Ureter (tissue), 1 donor: ENCODE measurements around the gene KIF26A. TPM values are rescaled to one million over a fixed set of nuclear protein-coding genes. Genes with fewer than 3 reads are reported as not detected.
A peak's percentile ranks its signal among the peaks of the same experiment; 100 is the strongest.

Experiments used
- DNase-seq: peaks from one replicate; pipeline ENCODE4 v3.0.0-alpha.2; 2020; ENCODE audit warnings: low spot score
- total RNA-seq: library from RNA; stranded (reverse); gene quantifications from one replicate; pipeline ENCODE4 v1.2.4, GENCODE V29; 2023
- donor health status: DM: yes; HTN: yes; CAD: no.

The KIF26A gene
- total RNA-seq, 1 donor from 2014 or later = 6.1 TPM

GRCh38 chr14:104101086-104101621, 37.2 kb upstream of the KIF26A start:
- peak; percentile 70 for DNase-seq

DNA sequence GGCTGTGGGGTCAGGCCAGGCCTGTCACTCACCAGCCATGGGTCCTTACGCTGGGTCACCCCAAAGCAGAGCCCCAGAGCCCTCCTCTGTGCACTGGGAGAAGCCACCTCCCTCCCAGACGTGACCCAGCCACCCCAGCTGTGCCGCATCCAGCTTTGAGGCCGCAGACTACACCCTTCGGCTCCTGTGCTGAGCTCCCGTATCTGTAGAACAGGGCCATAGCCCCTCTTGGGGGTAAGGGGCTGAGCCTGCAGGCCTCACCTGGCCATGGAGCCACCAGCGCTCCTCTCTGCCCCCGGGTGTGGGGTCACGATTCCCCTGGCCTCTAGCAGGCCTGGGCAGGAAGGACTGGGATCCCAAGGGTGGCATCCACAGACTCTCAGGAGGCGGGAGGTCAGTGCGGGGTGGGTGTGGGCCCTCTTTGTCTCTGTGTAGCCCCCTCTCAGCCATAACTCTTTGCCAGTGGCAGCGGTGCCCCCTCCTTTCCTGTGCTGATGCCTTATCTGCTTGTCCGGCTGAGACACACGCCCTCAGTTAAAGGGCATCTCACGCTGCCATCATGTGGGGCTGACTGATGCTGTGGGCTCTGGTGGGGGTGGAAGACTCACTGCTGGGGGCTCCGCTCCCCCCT, 36.6 kb upstream of the KIF26A start:
- DNase-seq = no peak

DNA sequence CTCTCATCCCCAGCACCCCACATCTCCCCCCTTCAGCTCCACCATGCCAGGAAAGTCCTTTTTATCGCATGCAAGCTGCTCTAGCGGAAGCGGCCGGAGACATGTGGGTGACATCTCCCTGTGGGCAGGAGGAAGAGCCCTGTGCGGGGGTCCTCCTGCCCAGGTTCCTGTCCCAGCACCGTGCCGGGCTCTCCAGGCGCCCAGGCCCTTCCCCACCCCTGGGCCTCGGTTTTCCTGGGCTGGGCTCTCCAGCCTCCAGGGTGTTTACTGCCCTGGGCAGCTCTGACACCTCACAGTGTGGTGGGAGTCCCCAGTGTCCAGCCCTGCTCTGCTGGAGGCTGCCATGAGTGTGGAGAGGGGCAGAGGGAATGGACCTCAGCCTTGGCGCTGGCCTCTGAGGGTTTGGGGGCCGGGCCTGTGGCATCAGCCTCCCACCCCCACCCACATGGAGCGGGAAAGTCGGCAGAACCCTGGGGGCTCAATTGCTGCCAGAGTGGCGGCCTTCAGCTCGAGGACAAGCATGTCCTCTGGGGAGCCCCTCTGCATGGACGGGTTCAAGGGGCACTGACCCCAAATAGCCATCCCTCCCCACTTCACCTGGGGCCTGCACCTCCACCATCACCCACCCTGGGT, 36.0 kb upstream of the KIF26A start:
- DNase-seq = no peak

DNA sequence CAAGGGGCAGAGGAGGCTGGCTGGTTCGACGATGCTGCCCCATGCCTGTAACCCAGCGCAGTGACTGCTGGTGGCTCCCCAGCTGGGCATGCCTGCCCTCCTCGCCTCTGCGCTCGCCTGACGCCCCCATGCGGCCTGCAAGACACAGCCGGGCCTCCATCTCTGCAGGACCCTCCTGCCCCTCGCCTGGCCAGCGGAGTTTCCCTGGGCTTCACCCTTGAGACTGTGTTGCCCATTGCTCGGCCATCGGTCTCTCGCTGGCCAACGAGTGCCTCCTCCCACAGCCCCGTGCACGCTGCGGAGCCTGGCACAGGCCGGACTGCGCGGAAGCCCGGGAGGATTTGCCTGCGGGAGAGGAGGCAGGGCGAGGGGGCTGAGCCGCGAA, 35.3 kb upstream of the KIF26A start:
- DNase-seq = no peak

DNA sequence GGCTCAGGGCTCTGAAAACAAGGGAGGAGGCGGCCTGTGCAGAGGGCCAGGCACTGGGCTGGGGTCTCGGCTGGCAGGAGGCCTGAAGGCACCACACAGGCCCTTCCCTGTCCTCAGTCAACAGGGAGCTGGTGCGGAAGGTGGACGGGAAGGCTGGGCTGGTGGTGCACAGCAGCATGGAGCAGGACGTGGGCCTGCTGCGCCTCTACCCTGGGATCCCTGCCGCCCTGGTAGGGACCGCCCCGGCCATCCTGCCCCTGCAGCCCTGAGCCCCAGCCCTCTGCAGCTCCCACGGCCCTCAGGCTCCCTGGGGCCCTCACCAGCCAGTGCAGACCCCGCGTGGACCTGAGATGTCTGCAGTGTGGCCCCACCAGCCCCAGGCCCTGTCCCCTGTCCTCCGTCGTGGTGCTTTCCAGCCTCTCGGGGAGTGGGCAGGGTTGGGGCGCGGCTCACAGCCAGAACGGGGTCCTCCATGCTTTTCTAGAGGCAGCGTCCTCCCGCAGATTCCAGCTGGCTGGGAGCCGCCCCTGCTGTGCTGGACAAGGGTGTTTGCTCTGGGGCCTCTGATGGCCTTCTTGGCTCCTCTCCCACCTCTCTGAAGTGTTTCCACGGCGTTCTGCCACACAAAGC, 34.8 kb upstream of the KIF26A start:
- DNase-seq = no peak

- no peak for DNase-seq
Observed at GRCh38 chr14:104104076-104104901, 34.1 kb upstream of the KIF26A start.

DNA sequence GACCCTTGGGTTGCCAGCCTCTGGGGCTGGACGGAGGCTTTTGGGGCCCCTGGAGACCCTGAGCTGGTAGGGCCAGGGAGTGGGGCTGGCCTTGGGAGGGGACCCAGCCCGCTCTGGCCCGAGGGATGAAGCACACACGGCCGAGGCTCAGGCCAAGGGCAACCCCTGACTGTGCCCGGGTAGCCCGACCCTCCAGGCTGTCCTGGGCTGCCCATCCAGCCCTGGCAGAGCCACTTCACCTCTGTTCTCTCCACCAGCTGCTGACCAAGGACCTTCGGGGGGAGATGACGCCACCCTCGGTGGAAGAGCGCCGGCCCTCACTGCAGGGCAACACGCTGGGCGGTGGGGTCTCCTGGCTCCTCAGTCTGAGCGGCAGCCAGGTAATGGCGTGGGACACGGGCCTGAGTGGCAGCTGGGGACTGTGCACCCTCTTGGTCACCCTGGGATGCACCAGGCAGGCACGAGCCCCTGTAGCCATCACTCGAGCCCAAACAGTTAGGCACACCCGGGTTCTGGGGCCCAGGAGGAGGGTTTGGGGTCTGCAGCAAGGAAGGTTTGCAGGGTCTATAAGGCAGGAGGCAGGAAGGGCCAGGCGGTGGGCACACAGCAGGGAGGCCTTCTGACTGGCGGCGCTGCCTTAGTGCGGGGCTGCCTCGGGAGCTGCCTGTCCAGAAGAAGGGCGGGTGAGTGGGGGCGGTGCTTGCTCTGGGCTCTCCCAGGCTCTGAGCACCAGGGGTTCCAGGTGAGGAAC, 33.1 kb upstream of the KIF26A start:
- DNase-seq = no peak

DNA sequence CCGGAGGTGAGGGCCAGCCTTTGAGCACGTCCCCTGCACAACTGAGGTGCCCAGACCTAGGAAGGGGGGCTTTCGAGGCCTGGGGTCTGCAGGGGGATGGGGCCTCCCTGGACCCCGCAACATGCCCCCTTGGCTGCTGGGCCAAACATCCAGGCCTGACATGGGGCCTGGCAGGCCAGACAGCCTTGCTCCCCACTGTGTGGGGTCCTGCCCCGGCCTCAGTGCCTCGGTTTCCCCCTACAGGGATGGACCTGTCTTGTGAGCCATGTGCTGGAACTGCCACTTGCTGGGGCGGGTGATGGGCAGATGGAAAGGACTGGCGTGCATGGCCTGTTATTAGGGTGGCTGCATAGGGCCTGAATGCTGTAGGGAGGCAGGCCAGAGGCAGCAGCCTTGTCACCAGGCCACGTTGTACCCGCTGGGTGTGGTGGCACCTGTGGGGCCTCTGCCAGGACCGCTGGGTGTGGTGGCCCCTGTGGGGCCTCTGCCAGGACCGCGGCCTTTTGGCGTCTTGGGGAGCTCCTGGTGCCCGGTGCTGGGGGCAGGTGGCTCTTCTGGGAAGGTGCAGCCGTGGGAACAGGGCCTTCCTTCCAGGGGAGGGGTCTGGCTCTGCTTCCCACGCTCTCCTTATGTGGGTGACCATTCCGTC, 32.4 kb upstream of the KIF26A start:
- DNase-seq = no peak

DNA sequence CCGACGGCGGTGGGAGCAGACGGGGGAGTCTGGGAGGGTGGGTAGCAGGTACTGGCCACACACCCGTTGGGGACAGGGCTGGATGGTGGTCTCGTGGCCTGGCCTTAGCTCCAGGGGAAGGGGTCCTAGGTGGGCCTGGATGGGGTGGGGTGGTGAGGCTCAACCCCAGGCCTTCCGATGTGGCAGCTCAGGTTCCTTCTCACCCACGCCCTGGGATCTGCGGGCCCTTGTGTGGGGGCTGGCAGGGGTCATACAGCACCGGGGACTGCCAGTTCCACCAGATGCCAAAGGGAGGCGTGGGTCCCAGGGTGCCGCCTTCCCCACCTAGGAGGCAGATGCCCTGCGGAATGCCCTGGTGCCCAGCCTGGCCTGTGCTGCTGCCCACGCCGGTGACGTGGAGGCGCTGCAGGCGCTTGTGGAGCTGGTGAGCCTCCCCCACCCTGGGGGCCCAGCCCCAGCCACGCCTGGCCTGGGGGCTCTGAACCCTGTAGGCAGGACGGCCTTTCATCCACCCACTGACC, 31.9 kb upstream of the KIF26A start:
- no peak for DNase-seq

DNA sequence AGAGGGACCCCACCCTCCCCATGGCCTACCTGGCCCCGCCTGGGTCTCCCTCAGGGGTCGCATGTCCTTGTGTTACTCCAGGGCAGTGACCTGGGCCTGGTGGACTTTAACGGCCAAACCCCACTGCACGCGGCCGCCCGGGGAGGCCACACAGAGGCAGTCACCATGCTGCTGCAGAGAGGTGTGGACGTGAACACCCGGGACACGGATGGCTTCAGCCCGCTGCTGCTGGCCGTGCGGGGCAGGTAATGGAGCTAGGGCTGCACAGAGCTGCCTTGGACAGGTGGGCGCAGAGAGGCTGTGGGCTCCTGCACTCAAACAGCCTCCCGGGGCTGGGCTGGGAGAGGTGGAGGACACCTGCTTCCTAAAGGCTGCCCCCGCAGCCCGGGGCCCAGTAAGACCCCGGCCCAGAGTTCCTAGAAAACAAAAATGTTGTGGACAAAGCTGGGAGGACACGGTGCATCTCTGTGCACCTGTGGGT, 31.2 kb upstream of the KIF26A start:
- no peak for DNase-seq

- DNase-seq = no peak
Observed at GRCh38 chr14:104107611-104108569, 30.5 kb upstream of the KIF26A start.

GRCh38 chr14:104108570-104109541, 29.5 kb upstream of the KIF26A start:
- DNase-seq = no peak

DNA sequence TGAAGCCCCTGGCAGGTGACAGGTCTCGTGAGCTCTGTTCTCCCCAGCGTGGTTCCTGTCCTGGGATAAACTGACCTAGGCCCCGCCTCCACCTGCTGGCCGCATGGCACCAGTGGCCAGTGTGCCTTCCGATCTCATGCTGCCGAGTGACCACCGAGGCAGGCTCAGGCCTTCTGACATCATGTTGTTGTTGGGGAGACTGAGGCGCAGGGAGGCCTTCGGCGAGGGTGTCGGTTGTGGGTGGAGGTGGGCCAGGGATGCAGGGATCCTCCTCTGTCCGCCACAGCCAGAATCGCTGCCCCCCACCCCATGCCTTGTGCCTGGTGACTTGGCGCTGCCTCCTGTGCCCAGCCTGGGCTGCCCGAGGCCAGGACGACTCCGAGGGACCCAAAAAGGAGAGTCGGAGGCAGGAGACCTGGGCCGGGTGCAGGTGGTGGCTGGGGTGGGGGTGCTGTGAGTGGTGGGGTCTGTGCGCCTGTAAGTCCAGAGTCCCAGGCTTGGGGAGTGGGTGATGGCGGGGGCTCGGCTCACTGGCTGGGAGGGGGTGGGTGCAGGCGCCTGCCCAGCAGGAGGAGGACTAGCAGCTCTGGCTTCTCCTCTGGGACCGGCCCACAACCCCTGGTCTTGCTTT, 28.5 kb upstream of the KIF26A start:
- no peak for DNase-seq

DNA sequence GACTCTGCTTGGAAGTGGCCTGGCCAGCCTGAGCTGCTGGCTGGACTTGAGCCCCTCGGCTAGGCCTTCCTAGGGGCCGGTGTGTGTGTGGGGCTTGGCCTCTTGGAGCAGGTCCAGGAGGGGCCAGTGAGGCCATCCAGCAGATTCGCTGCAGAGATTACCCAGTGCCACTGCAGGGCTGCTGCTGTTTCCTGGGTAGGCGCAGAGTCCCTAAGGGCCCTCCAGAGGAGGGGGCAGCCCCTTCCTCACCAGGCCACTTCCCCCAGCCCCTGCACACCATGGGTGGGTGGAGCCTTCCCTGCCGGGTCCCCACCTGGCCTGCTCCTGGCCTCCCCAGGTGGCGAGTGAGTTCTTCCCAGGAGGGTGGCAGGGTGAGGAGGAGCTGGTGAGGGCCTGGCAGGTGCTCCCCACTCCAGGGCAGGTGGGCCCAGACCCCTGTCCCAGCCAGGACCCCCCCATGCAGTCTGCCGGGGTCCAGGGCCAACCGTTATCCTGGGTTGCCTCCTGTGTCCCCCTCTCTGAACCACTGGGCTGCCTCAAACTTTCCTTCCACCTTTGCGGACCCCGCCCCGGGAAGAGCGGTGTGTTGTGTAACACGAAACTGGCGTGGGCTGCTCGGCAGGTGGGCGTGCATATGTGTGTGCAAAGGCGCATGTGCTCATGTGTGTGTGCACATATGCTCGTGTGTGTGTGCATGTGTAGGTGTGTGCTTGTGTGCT, 27.7 kb upstream of the KIF26A start:
- no peak for DNase-seq

DNA sequence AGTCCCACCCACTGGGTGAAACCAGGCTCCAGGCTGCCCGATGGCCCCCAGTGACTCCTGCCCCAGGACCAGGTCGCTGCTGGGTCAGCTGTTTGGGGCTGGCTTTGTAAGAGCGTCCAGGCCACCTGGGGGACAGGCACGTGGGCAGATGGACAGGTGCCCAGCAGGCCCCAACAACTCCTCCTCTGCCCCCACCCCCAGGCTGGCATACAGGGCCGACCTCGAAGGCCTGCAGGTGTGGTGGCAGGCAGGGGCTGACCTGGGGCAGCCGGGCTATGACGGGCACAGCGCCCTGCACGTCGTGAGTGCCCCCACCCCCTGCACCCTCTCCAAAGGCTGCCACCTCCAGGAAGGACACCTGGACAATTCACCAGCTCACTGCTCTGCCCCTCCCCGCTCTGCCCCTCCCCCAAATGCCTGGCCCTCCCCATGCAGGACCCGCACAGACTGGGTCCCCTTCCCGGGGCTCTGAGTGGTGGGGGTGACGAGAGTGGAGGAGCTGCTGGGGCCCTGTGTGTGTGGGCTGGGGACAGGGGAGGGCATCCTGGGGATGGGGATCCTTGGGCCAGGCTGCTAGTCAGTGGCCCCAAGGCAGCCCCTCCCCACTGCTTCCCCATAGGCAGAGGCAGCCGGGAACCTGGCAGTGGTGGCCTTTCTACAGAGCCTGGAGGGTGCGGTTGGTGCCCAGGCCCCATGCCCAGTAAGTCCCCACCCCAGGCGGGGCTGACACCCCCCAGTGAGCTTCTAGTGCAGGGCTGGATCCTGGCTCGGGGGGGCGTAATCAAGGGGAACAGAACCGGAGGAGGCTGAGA, 26.9 kb upstream of the KIF26A start:
- DNase-seq = no peak

DNA sequence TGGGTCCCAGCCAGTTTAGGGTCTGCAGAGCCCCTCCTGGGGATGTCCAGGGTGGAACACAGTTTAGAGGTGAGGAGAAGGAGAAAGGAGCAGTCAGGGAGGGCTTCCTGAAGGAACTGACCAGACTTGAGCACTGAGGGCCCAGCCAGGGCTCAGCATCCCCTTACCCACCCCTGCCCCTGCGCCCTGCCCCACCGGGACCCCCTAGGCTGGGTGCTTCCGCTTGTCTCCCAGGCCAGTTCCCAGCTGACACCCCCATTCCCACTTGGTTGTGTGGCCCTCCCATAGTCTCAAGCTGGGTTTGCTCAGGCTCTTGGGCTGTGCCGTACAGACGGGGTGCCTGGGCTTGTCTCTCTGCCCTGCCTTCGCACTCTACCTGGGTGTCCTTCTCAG, 26.3 kb upstream of the KIF26A start:
- no peak for DNase-seq
